ELF-1 (cell line): ENCODE results near the gene FAM13C.
"Not testable (repeated sequence)": the region's sequence is repeated elsewhere in the genome, so short reads cannot be mapped to it uniquely, and the experiment has no call there.

Experiments
- DNase-seq: peaks from one replicate; pipeline ENCODE4 v3.0.0-alpha.2; 2016; ENCODE audit warnings: low read depth, low spot score

The FAM13C gene

DNA sequence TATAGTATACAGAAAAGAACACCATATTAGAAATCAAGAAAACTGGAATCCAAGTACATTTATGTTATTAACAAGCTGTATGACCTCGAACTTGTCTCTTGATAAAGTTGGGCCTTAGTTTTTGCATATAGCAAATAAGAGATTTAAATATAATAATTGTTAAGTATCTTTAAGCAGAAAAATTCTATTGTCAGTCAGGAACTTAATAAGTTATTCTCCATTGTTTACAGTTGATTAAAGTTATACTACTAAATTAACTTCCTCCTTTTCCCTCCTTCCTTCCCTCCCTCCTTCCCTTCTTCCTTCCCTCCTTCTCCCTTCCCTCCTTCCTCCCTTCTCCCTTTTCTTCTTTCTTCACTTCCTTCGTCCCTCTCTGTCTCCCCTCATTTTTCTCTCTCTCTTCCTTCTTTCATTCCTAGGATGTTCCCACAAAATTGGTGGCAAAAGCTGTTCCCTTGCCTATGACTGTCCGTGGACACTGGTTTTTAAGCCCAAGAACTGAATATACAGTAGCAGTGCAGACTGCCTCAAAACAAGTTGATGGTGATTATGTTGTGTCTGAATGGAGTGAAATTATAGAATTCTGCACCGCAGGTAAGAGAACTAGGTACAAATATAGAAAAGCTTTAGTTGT, 126.2 kb downstream of the FAM13C start:
- DNase-seq = no peak

DNA sequence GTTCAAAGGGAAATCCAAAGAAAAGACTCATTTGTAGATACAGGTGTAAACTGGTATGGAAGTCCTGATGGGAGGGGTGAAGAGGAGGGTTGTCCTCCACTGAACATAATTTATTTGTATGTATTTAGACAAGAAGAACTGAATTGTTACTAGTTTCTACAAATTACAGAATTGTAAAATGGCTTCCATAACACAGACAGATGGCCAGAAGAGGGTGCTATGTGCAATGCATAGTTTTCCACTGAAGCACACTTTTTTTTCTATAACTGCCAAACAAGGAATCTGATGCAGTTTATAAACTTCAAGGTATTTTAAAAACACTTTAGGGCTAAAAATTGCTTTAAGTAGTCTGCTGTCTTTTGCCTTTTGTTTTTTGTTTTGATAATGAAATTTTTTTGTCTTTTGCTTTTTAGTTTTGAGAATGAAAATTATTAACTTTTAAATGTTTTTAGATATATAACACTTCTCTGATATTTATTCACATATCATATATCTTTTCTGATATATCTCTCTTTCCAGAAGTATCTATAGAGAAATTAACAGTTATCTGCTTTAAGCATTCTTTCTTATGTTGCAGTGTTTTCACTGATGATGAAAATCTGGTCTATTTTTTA, 127.4 kb downstream of the FAM13C start:
- no peak for DNase-seq

DNA sequence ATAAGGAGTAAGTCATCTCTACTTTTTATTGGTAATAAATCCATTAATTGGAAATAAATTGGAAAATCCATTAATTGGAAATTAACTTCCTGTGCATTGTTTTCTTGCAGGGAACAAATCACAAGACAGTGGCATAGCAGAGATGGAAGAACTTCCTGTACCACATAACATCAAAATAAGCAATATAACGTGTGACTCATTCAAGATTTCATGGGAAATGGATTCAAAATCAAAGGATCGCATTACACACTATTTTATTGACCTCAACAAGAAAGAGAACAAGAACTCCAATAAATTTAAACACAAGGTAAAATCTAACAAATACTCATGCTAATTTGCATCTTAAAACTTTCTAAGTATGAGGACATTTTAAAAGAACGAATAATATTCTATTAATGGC, 128.2 kb downstream of the FAM13C start:
- DNase-seq = no peak

DNA sequence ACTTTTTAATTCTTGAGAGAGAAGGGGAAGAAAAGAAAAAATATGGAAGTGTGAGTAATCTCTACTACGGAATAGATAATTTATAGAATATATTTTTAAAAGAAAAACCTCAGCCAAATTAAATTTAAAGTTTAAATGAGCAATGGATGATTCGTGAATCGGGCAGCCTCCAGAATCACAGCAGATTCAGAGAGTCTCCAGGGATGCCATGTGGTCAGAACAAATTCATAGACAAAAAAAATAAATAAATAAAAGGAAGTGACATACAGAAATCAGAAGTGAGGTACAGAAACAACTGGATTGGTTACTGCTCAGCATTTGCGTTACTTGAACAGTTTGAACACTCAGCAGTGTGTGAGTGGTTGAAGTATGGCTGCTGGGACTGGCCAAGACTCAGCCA, 132.9 kb downstream of the FAM13C start:
- DNase-seq = no peak

DNA sequence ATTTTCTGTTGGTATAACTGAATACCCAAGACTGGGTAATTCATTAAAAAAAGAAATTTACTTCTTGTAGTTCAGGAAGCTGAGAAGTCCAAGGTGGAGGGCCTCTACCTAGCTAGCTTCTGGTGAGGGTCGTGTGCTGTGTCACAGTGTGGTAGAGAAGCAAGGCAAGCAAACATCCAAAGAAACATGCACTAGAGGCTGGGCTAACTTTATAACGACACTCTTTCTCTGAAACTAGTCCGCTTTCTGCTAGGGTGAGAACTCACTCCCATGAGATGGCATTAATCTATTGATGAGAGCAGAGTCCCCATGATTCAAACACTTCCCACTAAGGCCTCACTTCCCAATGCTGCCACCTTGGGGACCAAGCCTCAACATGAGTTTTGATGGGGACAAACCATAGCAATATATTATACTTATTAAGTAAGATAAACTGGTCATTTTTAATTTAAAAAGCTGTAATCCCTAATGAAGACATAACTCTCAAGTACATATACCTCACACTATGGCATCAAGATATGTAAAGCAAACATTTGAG, 135.1 kb downstream of the FAM13C start:
- DNase-seq = no peak

DNA sequence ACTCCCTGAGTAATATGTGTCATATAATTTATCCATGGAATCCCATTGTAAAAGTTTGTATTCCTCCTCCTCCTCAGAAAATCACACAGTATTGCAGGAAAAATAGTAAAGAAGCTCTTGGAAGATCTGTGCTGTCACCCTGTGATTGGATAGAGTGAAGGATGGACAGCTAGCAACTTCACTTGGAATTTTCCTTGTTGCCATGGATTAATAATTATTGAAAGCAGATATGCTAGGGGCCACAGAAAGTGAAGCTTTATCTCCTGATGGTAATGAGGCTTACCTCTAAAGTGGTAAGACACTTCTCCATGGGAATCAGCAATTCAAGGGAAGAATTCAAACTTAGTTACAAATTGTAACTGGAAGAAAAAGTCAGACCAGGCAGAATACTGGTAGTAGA, 137.1 kb downstream of the FAM13C start:
- no peak for DNase-seq

DNA sequence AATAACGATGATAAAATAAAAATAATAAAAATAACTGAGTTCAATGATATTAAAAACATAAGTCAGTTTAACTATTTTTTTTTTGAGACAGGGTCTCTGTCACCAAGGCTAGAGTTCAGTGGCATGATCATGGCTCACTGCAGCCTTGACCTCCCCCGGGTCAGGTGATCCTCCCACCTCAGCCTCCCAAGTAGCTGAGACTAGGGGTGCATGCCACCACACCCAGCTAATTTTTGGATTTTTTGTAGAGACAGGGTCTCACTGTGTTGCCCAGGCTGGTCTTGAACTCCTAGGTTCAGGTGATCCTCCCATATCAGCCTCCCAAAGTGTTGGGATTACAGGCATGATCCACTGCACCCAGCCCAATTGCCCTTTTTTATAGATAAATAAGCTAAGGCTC, 138.8 kb downstream of the FAM13C start:
- DNase-seq = not testable (repeated sequence)

DNA sequence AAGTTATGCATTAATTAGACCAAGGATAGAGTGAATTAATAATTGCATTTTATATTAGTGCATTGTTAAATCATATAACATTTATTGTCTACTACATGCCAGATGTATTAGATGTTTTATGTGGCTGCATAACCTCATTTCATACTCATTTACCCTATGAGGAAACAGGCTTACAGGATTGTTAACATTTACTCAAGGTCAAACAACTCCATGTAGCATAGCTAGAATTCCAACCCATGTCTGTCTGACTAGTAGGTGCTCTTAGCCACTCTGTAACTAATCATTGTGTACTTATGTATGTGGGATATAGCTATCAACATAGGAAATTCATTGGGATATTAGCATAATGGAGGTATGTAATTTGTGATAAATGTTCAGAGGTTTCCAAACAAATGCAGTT, 139.6 kb downstream of the FAM13C start:
- no peak for DNase-seq

DNA sequence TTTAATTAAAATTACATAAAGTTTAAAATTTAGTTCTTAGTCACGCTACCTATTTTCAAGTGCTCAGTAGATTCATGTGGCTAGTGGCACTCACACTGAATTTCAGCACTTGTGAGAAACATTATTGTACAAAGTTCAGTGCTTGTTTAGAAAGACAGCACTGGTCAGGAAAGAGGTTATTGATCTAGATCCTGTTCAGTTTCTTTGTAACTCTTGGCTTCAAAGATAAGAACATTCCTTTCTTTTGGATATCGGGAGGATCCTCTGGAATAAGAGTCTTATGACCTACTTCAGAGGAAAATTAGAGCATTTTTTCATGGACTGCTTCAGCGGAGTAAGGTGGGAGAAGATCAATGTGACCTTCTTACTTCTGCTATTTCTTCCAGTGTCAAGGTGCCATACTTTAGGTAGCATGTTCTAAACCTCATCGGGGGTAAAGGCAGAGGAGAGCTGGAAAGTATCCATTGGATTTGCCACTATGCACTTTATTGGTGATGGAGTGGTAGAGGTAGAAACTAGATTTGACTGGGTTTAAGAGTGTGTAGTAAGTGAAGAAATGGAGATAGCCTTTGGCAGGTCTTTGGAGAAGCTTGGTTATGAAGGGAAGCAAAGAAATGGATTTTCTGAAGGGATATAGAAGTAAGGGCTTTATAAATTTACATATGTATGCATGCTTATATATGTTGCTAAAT, 146.0 kb downstream of the FAM13C start:
- DNase-seq = no peak

DNA sequence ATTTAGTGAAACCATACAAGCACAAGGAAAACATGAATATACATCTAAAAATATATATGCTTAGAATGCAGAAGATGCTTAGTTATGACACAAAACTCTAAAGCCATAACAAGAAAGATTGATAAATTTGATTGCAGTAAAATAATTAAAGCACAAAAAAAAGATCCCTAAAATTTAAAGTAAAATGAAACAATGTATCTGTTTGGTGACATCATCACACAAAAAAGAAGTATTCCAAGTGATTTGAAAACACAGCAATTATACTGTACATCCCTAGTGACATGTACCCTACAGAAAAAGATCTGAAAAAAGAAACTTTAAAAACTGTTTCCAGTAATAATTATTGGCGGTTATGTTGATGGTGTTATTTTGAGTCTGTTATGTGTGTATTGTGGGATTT, 148.2 kb downstream of the FAM13C start:
- no peak for DNase-seq

DNA sequence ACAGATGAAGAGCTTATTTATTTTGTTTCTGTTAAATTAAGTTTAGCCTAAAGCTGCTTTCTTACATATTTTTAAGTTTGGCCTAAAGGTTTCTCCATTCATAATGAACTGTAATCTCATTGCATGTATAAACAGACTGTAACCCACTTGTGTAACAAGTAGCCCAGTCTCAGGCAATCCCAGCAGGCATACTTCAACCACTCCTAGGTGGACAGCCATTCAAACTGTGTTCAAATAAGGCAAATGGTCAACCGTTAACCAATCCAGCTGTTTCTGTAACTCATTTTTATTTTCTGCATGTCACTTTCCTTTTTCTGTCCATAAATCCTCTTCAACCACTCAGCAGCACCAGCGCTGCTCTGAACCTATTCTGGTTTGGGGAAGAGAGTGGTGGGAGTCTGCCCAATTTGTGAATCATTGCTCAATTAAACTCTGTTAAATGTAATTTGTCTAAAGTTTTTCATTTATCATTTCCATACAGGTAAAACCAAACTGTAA, 150.0 kb downstream of the FAM13C start:
- DNase-seq = no peak

DNA sequence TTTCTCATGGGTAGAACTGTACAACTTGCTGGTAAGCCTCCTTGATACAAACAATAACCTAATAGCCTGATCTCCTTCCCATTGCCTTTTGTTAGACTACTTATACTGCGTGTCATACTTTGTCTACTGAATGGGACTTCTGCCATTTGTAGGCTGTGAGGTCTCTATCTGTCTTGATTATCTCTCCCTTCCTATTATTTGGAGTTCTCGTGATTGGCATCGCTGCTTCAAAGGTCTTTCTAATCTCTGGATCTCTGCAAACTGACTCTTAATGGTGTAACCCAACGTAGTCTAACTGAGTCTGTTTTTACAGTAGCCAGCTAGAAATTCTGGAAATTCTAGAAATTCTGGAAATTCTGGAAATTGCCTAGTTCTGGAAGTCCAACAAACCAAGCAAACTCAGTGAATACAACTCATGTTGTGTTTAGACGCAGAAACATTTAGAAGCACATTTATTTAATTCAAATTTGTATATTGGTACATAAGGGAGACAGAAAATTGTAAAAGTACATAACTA, 156.1 kb downstream of the FAM13C start:
- peak; percentile 27 for DNase-seq
